Measurements from ENCODE around the gene MCIDAS. TPM values are rescaled to one million over a fixed set of nuclear protein-coding genes. Genes with fewer than 3 reads are reported as not detected.

Gene MCIDAS
- total RNA-seq, 1 experiment from 2014 or later, result 0.39 TPM

DNA sequence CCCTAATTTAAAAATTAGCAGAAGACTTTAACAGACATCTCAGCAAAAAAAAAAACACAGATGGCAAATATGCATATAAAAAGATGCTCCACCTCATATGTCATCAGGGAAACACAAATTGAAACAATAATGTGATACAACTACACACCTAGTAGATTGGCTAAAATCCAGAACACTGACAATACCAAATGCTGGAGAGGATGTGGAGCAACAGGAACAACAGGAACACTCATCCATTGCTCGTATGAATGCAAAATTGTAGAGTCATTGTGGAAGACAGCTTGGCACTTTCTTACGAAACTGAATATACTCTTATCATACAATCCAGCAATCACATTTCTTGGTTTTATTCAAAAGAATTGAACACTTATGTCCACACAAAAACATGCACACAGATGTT, 22.1 kb downstream of the MCIDAS start:
- no peak overlapping the region for H3K27ac ChIP-seq (ENCODE audit: insufficient read length, low read depth, low read length)
- no peak overlapping the region for H3K4me3 Mint-ChIP-seq

More for the DNA sequence above, 22.1 kb downstream of the MCIDAS start:
- H4K20me1 ChIP-seq (ENCODE audit: control insufficient read depth, insufficient read depth, insufficient read length), result no peaks in the 10 kb centered on the region
- no peak overlapping the region for H3K23ac ChIP-seq (ENCODE audit: insufficient read length, low read depth, low read length)
- H3K4me2 ChIP-seq (ENCODE audit: insufficient read depth, insufficient read length, low read length), result no peak overlapping the region
- no peak overlapping the region for H4K8ac ChIP-seq (replicated peaks; ENCODE audit: insufficient read length, low read depth, low read length)
- no peak overlapping the region for H3K9ac ChIP-seq (ENCODE audit: extremely low read depth, insufficient read length, low read length)
- H3K23me2 ChIP-seq (ENCODE audit: insufficient read length, low read depth, low read length, poor library complexity, severe bottlenecking), result no peaks in the 10 kb centered on the region
- no peak overlapping the region for H4K5ac ChIP-seq (ENCODE audit: insufficient read length, low read depth, low read length)
- Mint-ChIP-seq H3K27ac (no peak overlapping the region), H3K36me3 (ENCODE audit: insufficient read depth in 1 of 3, low read depth in 3 of 3) (no peaks in the 10 kb centered on the region), H3K4me1 (no peaks in the 10 kb centered on the region), H3K9me3 (no peaks in the 10 kb centered on the region), H3K27me3 (ENCODE audit: low read depth) (peaks cover 40% of the 10 kb centered on the region)
- TF ChIP-seq, protein P1, sequence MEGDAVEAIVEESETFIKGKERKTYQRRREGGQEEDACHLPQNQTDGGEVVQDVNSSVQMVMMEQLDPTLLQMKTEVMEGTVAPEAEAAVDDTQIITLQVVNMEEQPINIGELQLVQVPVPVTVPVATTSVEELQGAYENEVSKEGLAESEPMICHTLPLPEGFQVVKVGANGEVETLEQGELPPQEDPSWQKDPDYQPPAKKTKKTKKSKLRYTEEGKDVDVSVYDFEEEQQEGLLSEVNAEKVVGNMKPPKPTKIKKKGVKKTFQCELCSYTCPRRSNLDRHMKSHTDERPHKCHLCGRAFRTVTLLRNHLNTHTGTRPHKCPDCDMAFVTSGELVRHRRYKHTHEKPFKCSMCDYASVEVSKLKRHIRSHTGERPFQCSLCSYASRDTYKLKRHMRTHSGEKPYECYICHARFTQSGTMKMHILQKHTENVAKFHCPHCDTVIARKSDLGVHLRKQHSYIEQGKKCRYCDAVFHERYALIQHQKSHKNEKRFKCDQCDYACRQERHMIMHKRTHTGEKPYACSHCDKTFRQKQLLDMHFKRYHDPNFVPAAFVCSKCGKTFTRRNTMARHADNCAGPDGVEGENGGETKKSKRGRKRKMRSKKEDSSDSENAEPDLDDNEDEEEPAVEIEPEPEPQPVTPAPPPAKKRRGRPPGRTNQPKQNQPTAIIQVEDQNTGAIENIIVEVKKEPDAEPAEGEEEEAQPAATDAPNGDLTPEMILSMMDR (conservative IDR thresholded peaks at IDR 0.05), result no peak
- H3K27me3 ChIP-seq (ENCODE audit: insufficient read depth, low read length), result no peaks in the 10 kb centered on the region
- no peak overlapping the region for H3K18ac ChIP-seq (ENCODE audit: insufficient read length, low read depth, low read length)
- no peak overlapping the region for H2AFZ ChIP-seq (ENCODE audit: low read length)
- WGBS (ENCODE audit: extremely low coverage, insufficient read length, low lambda C conversion rate), result no CpG with 5 or more reads among the region's 2 CpGs
- no peak overlapping the region for H3T11ph ChIP-seq (ENCODE audit: low read length)
- H2BK12ac ChIP-seq (ENCODE audit: insufficient read length, low read depth, low read length), result no peak overlapping the region
- H3K4me1 ChIP-seq (ENCODE audit: insufficient read depth, low read length), result no peaks in the 10 kb centered on the region
- H2BK120ac ChIP-seq (ENCODE audit: low read depth, low read length, poor library complexity, severe bottlenecking), result no peak overlapping the region
- H4K91ac ChIP-seq (ENCODE audit: insufficient read length, low read depth, low read length), result no peak overlapping the region
- no peak overlapping the region for H2BK20ac ChIP-seq (ENCODE audit: low read depth, low read length, poor library complexity, severe bottlenecking)
- no peaks in the 10 kb centered on the region for H3K79me2 ChIP-seq (ENCODE audit: insufficient read depth, low read length)
- H2AK5ac ChIP-seq (ENCODE audit: insufficient read length, low read length), result no peak overlapping the region
- no peaks in the 10 kb centered on the region for H3K79me1 ChIP-seq (ENCODE audit: insufficient read depth, low read depth, low read length, poor library complexity, severe bottlenecking)
- H3K9me3 ChIP-seq (ENCODE audit: control insufficient read depth, low read depth, low read length), result no peaks in the 10 kb centered on the region
- no peak overlapping the region for H2BK15ac ChIP-seq (ENCODE audit: low read depth, low read length)
- no peak for DNase-seq
- H3K14ac ChIP-seq (ENCODE audit: insufficient read depth, low read length), result no peak overlapping the region
- H3K56ac ChIP-seq (ENCODE audit: insufficient read length, low read depth, low read length), result no peak overlapping the region
- no peak overlapping the region for H2BK5ac ChIP-seq (ENCODE audit: insufficient read length, low read length)
- H3K4ac ChIP-seq (ENCODE audit: low read depth, low read length), result no peak overlapping the region
